NT2/D1 (cell line): ENCODE measurements around the gene RETREG1.

Experiments used
- SUZ12 ChIP-seq: IDR thresholded peaks from 2 replicates; pipeline ENCODE4 v1.6.1; 2011; ENCODE audit not compliant: insufficient read length, insufficient read depth; ENCODE audit errors: extremely low read depth
- YY1 ChIP-seq: IDR thresholded peaks from 2 replicates; pipeline ENCODE4 v1.6.1; 2011; ENCODE audit not compliant: insufficient read length, insufficient read depth
- ZNF274 ChIP-seq: IDR thresholded peaks from 2 replicates; pipeline ENCODE4 v1.6.1; 2011; ENCODE audit warnings: mild to moderate bottlenecking, low read depth, low read length

- TF ChIP-seq ZNF274 (no peak), SUZ12 (no peak), YY1 (no peak)
Observed at GRCh38 chr5:16520841-16521240, 96.0 kb downstream of the RETREG1 start.
